Measurements from ENCODE around the gene DLL1.

Gene DLL1

GRCh38 chr6:170249817-170250216 lies 41.1 kb downstream of the DLL1 start:
- DNase-seq, result no peak

DNA sequence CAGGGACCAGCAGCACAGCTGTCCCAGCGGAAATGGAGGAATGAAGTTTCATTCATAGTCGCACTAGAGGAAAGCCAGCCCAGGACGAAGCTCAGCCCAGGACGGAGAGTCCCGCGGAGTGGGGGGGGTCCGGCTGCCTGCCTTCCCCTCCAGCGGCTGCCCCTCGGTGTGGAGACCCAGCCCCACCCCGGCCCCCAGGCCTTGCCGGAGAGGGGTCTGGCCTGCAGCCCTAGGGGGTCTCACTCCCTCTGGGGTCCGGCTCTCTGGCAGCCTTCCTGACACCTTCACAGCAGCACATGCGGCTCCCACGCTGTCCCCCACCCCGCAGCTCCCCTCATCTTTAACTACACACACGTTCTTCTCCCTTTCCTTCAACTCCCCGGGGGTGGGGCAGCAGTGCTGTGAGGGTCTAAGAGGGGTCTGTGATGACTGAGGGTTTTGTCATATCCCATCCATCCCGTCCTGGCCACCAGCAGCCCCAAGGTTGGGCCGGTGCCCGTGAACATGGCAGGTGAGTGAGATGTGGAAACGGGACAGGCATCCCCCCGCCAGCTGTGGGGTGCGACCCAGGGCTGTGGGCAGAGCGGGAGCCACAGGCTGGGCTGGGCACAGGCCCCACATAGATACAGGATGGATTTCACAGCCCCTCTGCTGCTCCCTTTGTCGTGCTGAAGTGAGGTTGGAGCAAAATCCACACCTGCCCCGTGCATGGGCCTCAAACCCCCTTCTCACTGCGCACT lies 41.8 kb downstream of the DLL1 start:
- no peak for DNase-seq

DNA sequence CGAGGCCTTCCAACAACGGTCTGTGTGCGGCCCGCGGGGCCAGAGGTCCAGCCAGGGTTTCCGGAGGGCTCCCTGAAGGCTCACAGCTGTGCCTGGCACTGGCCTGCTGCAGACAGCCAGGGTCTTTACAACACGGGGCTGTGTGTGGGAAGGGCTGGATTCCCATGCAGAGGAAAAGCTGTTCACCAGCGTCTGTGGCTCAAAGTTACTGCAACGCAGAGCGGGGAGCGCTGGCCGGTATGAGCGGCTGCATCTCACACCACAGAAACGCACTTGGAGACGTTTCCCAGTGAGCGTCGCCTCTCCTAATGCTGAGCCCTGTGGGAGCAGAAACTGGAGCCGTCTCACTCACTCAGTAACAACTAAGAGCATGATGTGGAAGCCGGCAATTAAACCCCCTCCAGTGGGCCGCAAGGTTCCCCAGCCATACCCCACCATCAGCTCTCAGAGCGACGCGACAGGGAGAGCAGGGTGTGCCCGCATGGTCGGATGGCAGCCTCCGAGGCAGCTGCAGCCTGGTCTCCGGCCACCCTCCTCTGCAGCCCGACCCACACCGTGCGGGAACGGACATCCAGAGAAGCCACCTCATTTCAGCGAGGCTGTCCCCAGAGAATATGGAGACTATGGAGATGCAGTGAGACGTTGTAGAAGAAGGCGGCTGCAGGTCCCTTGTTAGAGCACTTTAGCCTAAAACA lies 42.6 kb downstream of the DLL1 start:
- no peak for DNase-seq

GRCh38 chr6:170247178-170247701 lies 43.6 kb downstream of the DLL1 start:
- DNase-seq, result no peak

- DNase-seq, result no peak
These were observed 45.3 kb downstream of the DLL1 start for GRCh38 chr6:170245475-170245992.

- DNase-seq, result no peak
These were observed 46.0 kb downstream of the DLL1 start for GRCh38 chr6:170244721-170245474.

DNA sequence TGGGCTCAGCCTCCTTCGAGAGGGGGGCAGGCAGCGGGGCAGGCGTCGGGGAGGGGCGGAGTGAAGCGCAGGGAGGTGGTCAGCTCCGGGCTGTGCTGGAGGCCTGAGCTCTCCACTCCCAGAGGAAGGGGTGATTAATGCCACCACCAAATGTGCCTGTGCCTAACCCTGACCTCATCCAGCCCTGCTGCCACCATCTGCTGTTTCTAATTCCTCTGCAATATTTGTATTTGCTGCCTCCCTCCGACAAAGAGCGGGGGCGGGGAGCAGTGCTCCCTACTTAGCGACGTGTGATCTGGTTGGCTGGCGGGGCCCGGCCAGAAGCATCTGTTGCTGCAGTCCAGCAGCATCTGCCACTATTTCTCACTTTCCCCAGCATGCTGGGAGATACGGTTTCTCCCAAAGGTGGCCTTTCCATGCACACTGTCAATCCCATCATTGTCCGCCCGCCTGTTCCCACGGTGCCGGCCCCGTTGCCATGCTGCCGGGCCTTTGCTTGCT lies 47.0 kb downstream of the DLL1 start:
- DNase-seq, result no peak

GRCh38 chr6:170243386-170243785 lies 47.5 kb downstream of the DLL1 start:
- DNase-seq, result no peak

DNA sequence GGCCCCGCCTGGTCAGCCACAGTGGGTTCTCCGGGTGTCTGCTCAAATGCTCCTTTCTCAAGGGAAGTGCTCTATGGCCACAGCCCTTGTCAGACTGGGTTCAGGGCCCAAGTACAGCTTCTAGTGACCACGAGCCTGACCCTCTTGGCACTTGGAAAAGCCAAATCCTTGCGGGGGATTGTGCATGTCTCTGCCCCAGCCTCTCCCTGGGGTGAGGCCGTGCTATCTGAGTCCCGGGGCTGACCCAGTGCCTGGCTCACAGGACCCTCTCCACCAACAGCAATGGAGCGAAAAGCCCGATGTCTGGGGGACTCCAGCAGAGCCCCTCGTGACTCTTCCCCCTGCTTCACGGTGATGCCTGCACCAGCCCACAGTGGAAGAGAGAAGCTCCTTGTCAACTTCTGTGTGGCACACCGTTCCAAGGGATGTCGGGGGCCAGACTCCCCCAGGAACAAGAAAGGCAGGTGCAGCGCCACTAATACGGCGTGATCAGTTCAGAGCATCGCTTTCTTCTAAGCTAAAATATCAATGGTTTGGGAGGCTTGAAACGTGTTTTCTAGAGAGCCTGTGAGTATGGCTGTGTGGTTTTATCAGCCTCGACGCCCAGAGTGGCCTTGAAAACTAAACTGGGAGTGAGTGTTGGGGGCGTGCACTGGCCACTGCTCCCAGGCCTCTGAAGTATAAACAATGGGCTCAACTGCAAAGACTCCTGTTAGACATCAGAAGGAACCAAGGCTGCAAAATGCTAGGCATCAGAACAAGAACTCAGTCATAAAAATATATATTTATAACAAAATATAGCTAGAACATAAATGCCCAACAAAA lies 51.9 kb downstream of the DLL1 start:
- DNase-seq, result no peak

DNA sequence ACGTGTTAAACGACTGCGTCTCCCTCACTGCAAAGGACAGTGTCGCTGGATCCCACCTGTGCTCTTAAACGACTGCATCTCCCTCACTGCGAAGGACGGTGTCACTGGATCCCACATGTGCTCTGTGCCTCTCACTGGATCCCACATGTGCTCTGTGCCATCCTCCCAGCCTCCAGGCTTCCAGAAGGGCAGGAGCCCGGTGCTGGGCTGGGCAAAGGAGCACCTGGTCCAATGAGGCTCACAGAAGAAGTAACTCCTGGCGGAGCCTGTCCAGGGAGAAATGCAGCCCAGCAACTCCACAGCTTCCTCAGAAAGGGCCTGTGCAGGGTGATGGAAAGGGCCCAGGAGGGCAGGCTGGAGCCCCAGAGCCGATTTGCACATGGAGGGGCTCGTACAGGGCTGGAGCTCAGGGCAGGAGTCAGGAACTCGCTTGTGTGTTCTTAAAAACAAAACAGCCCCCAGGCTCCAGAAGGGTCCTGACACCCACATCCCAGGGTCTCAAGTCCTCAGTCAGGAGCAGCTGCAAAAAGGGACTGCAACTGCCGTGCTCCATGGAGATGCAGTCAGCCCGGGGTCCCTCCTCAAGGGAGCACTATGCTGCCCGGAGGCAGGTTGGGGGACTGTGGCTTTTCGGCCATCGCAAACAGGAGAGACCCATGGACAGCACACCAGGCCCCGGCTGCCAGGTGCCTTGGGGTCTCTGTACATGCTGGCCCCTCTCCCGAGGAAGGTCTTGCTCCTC lies 52.7 kb downstream of the DLL1 start:
- DNase-seq, result no peak

DNA sequence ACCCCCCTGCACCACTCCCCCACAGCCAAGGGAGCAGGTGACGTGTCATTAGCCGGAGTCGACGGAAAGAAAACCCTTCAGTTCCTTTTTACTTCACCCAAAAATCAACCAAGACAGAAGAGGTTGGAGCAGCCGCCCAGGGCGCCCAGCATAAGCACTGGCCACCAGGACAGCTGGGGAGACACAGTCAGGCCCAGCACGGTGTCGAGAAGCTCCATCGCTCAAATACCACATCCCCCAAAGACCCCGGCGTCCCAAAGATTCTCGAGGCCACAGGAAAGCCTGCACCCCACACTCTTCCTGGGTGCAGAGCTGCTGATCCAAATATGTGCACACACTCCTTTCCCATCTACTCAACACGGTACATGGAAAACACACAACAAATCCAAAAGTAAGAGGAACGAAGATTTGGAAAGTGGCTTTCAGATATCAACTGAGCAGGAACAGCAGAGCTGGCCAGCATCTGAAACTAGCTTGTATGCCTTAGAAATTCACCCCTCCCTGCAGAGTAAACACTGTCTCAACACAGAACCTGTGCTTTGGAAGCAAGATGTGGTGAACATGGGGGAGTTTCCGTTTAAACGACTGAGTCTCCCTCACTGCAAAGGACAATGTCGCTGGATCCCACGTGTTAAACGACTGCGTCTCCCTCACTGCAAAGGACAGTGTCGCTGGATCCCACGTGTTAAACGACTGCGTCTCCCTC lies 54.6 kb downstream of the DLL1 start:
- DNase-seq, result no peak

GRCh38 chr6:170235391-170236125 lies 55.3 kb downstream of the DLL1 start:
- DNase-seq, result no peak

- no peak for DNase-seq
These were observed 56.5 kb downstream of the DLL1 start for GRCh38 chr6:170234419-170234818.

DNA sequence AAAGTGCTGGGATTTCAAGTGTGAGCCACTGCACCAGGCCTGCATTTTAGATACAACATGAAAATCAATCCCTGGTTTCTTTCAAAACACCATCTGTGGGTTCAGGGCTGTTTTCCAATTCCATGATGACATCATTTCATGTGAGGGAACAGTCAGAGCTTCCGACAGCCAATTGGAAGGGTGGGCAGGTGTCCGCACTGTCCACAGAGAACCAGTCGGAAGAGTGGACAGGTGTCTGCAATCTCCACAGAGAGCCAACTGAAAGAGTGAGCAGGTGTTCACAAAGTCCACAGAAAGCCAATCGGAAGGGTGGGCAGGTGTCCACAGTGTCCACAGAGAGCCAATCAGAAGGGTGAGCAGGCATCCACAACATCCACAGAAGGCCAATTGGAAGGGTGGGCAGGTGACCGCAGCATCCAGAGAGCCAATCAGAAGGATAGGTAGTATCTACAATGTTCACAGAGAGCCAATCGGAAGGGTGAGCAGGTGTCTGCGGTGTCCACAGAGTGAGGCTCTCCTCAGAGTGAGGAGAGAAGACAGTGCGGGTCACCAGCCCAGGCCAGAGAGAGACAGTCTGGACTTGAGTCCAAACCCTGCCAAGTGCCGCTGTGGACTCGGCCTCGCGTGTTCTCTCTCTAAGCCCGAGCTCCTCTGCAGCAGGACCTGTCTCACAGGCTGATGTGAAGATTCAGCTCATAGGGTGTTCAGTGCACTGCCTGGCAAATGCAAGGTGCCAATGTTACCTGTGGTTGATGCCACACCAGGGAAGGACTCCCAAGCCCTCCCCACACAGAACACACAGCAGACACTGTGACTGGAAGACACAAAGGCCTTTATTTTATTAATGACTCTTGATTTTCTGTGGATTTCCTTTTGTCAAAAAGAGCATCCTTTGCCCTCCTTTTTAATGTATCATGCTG lies 57.3 kb downstream of the DLL1 start:
- DNase-seq, result no peak
